Right lobe of liver (tissue), 6 donors: Measurements from ENCODE around the gene URAD. TPM values are rescaled to one million over a fixed set of nuclear protein-coding genes. Genes with fewer than 3 reads are reported as not detected.
"Not testable (repeated sequence)": the region's sequence is repeated elsewhere in the genome, so short reads cannot be mapped to it uniquely, and the experiment has no call there.

Experiments used
- ATAC-seq, 4 donors: fragments of 200-7000 bp; cut with Tn5 transposase; one replicate each; pipeline ENCODE4 v1.9.1; 2020; ENCODE audit warnings: mild to moderate bottlenecking in 4 of 4, moderate library complexity in 4 of 4
- DNase-seq, 3 donors: peaks; one replicate each; pipeline ENCODE4 v3.0.0-alpha.2; 2020
- H3K27ac ChIP-seq, 3 donors: fragments of 200-600 bp; one replicate each; pipeline ENCODE4 v1.8.0; 2022
- H3K27me3 ChIP-seq, 2 donors: fragments of 200-600 bp; one replicate each; pipeline ENCODE4 v1.8.0; 2022
- H3K36me3 ChIP-seq, 4 donors: fragments of 200-600 bp; sonication (generic) in 1 of 4; one replicate each; pipeline versions ENCODE4 v1.5.1 to v1.8.0; 2017 to 2022; ENCODE audit warnings: control low read depth in 1 of 4
- H3K4me1 ChIP-seq, 4 donors: fragments of 200-600 bp; sonication (generic) in 1 of 4; one replicate each; pipeline versions ENCODE4 v1.5.1 to v1.8.0; 2017 to 2022; ENCODE audit warnings: control low read depth in 1 of 4
- H3K4me3 ChIP-seq, 3 donors: fragments of 200-600 bp; one replicate each; pipeline ENCODE4 v1.8.0; 2022
- H3K9me3 ChIP-seq, 4 donors: fragments of 200-600 bp; sonication (generic) in 1 of 4; one replicate each; pipeline versions ENCODE4 v1.5.1 to v1.8.0; 2017 to 2022; ENCODE audit warnings: control low read depth in 1 of 4
- POLR2A ChIP-seq: fragments of 450-650 bp; IDR thresholded peaks from one replicate; pipeline ENCODE4 v1.6.1; 2017; ENCODE audit warnings: antibody characterized with exemption, mild to moderate bottlenecking
- WGBS: methylation state at CpG from one replicate; pipeline ENCODE4 v1.1.6; 2018; ENCODE audit warnings: low coverage, low lambda C conversion rate; ENCODE audit not compliant: insufficient coverage; ENCODE audit errors: missing lambda C conversion rate; 5-methylcytosine and 5-hydroxymethylcytosine counted together
- intact Hi-C, 2 donors: fragments of 100-400 bp; cut with DNase I; formaldehyde crosslinking; loops; one replicate each; pipeline versions ENCODE4 v1.11.2 to v1.14.1; 2022
- long read RNA-seq: library from polyadenylated mRNA; unstranded; transcript quantifications from one replicate; pipeline ENCODE4 v2.0.0, GENCODE V29; 2019
- total RNA-seq, 6 experiments: library from RNA; depleted of rRNA in 2 of 6; stranded (reverse); fragments of >200 nt in 2 of 6; fragmentation: NEBNext Ultra II Directional in 3 of 6; extraction: Animal tissue kit (Norgen Biotek cat#: 25700) in 3 of 6; gene quantifications; one replicate each; pipeline versions ENCODE4 v1.1.0 to v1.2.4, GENCODE V29; 2016 to 2023
- TF ChIP-seq, protein P1 (sequence below), 4 donors: fragments of 200-600 bp in 3 of 4; fragments of 450-650 bp in 1 of 4; IDR thresholded peaks; one replicate each; pipeline versions ENCODE4 v1.5.1 to v1.8.0; 2016 to 2022; ENCODE audit warnings: antibody characterized with exemption in 4 of 4, mild to moderate bottlenecking in 2 of 4
- donor health status: DM: no; HTN: yes; CAD: no.
- donor health status: DM: no; HTN: no; CAD: no.
- donor health status: DM: no; HTN: no; CAD: no.
- donor health status: DM: no; HTN: yes; CAD: no.
- donor health status: DM: no; HTN: yes; CAD: no.

URAD gene, protein sequence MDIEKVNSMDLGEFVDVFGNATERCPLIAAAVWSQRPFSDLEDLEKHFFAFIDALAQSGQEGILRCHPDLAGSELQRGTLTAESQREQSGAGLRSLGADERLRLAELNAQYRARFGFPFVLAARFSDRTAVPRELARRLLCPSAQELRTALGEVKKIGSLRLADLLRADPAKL
- not detected for total RNA-seq
- long read RNA-seq = 0 reads

DNA sequence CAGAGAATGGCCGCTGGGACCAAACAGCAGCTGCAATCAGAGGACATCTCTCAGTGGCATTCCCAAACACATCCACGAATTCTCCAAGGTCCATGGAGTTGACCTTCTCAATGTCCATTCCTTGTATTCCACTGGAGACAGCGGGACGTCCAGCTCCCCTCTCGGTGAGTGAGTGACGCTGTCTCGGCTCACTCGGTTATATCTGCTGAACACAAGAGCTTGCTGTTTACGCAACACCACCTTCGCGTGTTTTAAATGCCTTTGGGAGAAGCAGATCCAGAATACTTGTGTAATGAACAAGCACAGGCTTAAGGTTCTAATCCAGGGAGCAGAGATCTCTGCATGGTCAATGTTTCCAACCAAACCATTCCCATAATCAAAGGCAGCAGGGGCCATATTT, at the start of gene URAD:
Gene URAD, minus strand, starts transcription at position 174 of the 400 bp plus-strand sequence. Its CDS starts 56 bp downstream, at position 118.
- no peaks in the 10 kb centered on the region for H3K36me3 ChIP-seq
- no peaks in the 10 kb centered on the region for H3K4me1 ChIP-seq
- ATAC-seq = no peak
- no peak for DNase-seq
- no peak for TF ChIP-seq POLR2A
- TF ChIP-seq, protein P1, sequence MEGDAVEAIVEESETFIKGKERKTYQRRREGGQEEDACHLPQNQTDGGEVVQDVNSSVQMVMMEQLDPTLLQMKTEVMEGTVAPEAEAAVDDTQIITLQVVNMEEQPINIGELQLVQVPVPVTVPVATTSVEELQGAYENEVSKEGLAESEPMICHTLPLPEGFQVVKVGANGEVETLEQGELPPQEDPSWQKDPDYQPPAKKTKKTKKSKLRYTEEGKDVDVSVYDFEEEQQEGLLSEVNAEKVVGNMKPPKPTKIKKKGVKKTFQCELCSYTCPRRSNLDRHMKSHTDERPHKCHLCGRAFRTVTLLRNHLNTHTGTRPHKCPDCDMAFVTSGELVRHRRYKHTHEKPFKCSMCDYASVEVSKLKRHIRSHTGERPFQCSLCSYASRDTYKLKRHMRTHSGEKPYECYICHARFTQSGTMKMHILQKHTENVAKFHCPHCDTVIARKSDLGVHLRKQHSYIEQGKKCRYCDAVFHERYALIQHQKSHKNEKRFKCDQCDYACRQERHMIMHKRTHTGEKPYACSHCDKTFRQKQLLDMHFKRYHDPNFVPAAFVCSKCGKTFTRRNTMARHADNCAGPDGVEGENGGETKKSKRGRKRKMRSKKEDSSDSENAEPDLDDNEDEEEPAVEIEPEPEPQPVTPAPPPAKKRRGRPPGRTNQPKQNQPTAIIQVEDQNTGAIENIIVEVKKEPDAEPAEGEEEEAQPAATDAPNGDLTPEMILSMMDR (IDR thresholded peaks at IDR 0.05) = no peak
- H3K4me3 ChIP-seq = no peak within 1 kb of the TSS
- WGBS = 34% methylated on average over 10 of the region's 11 CpGs
- H3K27me3 ChIP-seq = no peaks in the 10 kb centered on the region
- intact Hi-C loops = loop anchor here in 1 of 2 donors (10.0 kb wide), 1 partner anchor 624 kb away; no protein-coding TSS in a partner anchor
- no peaks in the 10 kb centered on the region for H3K9me3 ChIP-seq
- H3K27ac ChIP-seq = no peak within 1 kb of the TSS

DNA sequence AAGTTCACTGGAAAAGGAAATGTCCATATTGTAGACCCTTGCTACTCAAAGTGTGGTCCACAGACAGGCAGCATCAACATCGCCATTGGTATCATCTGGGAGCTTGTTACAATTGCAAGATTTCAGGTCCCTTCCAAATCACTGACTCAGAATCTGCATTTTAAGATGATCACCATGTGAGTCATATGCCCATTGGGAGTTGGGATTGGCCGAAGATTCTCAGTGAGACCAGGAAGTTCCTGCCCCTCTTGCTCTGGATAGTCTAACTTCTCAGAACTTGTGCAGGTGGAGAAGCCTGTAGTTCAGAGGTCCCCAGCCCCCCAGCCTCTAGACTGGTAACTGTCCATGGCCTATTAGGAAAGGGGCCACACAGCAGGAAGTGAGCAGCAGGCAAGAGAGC, 48.9 kb upstream of the URAD start:
- ATAC-seq (no peak), DNase-seq (no peak)
- intact Hi-C loops = no loop called here
- no peaks in the 10 kb centered on the region for H3K4me1 ChIP-seq
- no peaks in the 10 kb centered on the region for H3K36me3 ChIP-seq
- no peak overlapping the region for H3K27ac ChIP-seq
- TF ChIP-seq POLR2A = no peak
- TF ChIP-seq, protein P1 (IDR thresholded peaks at IDR 0.05) = no peak
- H3K4me3 ChIP-seq = no peak overlapping the region
- 50% methylated on average over 1 of the region's 2 CpGs for WGBS
- H3K9me3 ChIP-seq = no peaks in the 10 kb centered on the region
- H3K27me3 ChIP-seq = no peaks in the 10 kb centered on the region

DNA sequence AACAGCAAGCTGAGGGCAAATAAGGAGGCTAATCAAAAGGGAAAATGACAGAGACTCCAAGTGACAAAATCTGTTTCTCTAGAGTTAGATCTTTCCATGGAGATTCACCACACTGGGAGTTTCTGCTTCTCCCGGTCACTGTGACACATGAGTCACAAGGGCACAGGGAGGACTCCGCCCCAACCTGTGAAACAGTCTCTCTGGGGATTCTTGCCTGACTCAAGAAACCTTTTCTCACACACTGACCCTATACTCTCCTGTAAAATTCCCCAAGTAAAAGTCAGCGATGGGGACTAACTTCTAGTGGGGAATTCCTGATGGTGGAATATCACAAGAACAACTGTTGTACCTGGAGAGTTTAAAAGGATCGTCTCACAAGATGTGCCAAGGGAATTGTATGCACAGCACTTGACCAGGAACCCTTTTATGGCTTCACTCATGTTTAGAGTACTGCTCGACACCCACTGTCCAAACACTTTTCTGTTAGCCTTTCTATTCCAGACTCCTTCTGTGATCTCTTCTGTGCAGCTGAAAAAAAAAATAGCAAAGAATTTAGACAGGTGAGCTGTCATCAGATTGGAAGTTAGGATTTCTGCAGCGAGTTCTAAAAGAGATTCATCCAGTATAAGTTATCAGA, 46.8 kb upstream of the URAD start:
- Histone ChIP-seq H3K4me1 (no peaks in the 10 kb centered on the region), H3K27me3 (no peaks in the 10 kb centered on the region), H3K36me3 (no peaks in the 10 kb centered on the region), H3K27ac (no peak overlapping the region), H3K4me3 (no peak overlapping the region), H3K9me3 (no peaks in the 10 kb centered on the region)
- intact Hi-C loops = no loop called here
- 36% methylated on average over 6 of the region's 6 CpGs for WGBS
- DNase-seq (no peak), ATAC-seq (peak in 1 of 4 donors; percentile 37)
- TF ChIP-seq, protein P1 (IDR thresholded peaks at IDR 0.05) = no peak
- no peak for TF ChIP-seq POLR2A

DNA sequence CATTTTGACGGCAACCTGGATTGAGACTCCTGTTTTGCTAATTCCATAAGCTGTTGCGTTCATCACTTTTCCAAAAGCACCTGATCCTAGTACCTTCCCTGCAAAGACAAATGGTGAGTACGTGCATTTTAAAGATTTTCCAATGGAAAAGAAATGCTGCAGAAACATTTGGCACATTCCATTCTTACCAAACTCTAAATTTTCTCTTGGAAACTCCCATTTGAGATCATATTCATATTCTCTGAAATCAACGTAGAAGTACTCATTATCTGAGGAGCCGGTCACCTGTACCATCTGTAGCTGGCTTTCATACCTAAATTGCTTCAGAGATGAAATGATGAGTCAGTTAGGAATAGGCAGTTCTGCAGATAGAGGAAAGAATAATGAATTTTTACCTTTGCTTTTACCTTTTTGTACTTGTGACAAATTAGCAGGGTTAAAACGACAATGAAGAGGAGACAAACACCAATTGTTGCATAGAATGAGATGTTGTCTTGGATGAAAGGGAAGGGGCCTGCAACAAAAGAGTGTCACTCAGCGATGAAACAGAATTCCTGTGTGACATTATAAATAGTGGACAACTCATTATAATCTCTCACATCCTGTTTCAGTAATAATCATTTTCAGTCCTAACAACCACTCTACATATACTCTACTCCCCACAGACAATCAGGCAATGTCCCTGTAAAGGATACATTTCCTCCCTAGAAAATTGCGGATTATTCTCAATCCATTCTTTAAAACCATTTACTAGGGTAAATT, 45.6 kb upstream of the URAD start:
- Histone ChIP-seq H3K27ac (no peak overlapping the region), H3K4me1 (no peaks in the 10 kb centered on the region), H3K27me3 (no peaks in the 10 kb centered on the region), H3K9me3 (no peaks in the 10 kb centered on the region), H3K4me3 (no peak overlapping the region), H3K36me3 (no peaks in the 10 kb centered on the region)
- TF ChIP-seq POLR2A = no peak
- TF ChIP-seq, protein P1 (IDR thresholded peaks at IDR 0.05) = no peak
- WGBS = 61% methylated on average over 8 of the region's 8 CpGs
- DNase-seq (no peak), ATAC-seq (no peak)
- intact Hi-C loops = no loop called here

DNA sequence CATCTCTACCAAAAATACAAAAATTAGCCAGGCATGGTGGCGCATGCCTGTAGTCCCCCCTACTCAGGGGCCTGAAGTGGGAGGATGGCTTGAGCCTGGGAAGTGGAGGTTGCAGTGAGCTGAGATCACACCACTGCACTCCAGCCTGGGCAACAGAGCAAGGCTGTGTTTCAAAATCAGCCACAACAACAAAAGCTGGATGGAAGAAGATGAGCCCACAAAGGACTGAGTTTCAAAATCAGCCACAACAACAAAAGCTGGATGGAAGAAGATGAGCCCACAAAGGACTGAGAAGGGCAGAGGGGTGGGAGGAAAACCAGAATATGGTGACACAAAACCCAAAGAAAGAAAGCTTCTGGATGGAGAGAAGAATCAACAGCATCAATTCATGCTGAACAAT, 43.9 kb upstream of the URAD start:
- H3K36me3 ChIP-seq, DNase-seq, H3K4me3 ChIP-seq, ATAC-seq, H3K27me3 ChIP-seq, intact Hi-C loops, H3K27ac ChIP-seq, H3K4me1 ChIP-seq, H3K9me3 ChIP-seq: not testable (repeated sequence)
- no CpG with 5 or more reads among the region's 1 CpG for WGBS
